GM12891 (cell line): ENCODE data around the gene SRPK3.
A peak's percentile ranks its signal among the peaks of the same experiment; 100 is the strongest.

Experiments
- DNase-seq: peaks from one replicate; pipeline ENCODE4 v3.0.0; 2011; ENCODE audit warnings: low spot score; ENCODE audit not compliant: insufficient read length
- FAIRE-seq: peaks from 2 replicates; lab custom pipeline; 2011; peaks lifted over from hg19 to GRCh38; lab: Jason Lieb, UNC
- PAX5 ChIP-seq: IDR thresholded peaks from 2 replicates; pipeline ENCODE4 v1.6.1; 2011; ENCODE audit warnings: low read length, moderate library complexity, mild to moderate bottlenecking; ENCODE audit not compliant: insufficient read depth, severe bottlenecking
- POLR2A ChIP-seq: IDR thresholded peaks from 2 replicates; pipeline ENCODE4 v1.6.1; 2011; ENCODE audit warnings: low read depth, low read length, control low read depth
- POLR2AphosphoS5 ChIP-seq: IDR thresholded peaks from 2 replicates; pipeline ENCODE4 v1.6.1; 2011; ENCODE audit warnings: low read depth, low read length, control low read depth
- POU2F2 ChIP-seq: IDR thresholded peaks from 2 replicates; pipeline ENCODE4 v1.6.1; 2011; ENCODE audit warnings: low read depth, mild to moderate bottlenecking, control low read depth, low read length, moderate library complexity
- SPI1 ChIP-seq: IDR thresholded peaks from 2 replicates; pipeline ENCODE4 v1.6.1; 2011; ENCODE audit warnings: low read depth, low read length, control low read depth
- TAF1 ChIP-seq: IDR thresholded peaks from 2 replicates; pipeline ENCODE4 v1.6.1; 2011; ENCODE audit warnings: low read depth, low read length, control low read depth

The SRPK3 gene

GRCh38 chrX:153750127-153750774 is 30.6 kb upstream of the SRPK3 start:
- FAIRE-seq, result no peak
- TF ChIP-seq SPI1 (no peak), POU2F2 (no peak), PAX5 (no peak), TAF1 (no peak), POLR2A (no peak), POLR2AphosphoS5 (no peak)
- DNase-seq, result no peak

- DNase-seq (no peak), FAIRE-seq (no peak)
- no peak for TF ChIP-seq POLR2A
Observed at GRCh38 chrX:153755136-153755535, 25.7 kb upstream of the SRPK3 start.

GRCh38 chrX:153761863-153762262 is 19.0 kb upstream of the SRPK3 start:
- no peak for TF ChIP-seq TAF1
- TF ChIP-seq POLR2AphosphoS5, result no peak
- TF ChIP-seq SPI1, result no peak
- no peak for TF ChIP-seq POLR2A
- TF ChIP-seq PAX5, result no peak
- TF ChIP-seq POU2F2, result no peak
- FAIRE-seq (no peak), DNase-seq (no peak)

- TF ChIP-seq POLR2AphosphoS5, result no peak
- TF ChIP-seq PAX5, result no peak
- no peak for TF ChIP-seq TAF1
- no peak for TF ChIP-seq SPI1
- no peak for TF ChIP-seq POU2F2
- no peak for TF ChIP-seq POLR2A
- FAIRE-seq (no peak), DNase-seq (no peak)
Observed at GRCh38 chrX:153762626-153763173, 18.1 kb upstream of the SRPK3 start.

GRCh38 chrX:153763298-153763932 is 17.4 kb upstream of the SRPK3 start:
- FAIRE-seq, result no peak
- TF ChIP-seq PAX5 (no peak), POU2F2 (no peak), TAF1 (no peak), POLR2AphosphoS5 (no peak), SPI1 (no peak), POLR2A (no peak)
- no peak for DNase-seq

- FAIRE-seq (peak; percentile 97), DNase-seq (peak; percentile 64)
- TF ChIP-seq TAF1 (no peak), POU2F2 (no peak), POLR2A (no peak), SPI1 (no peak), POLR2AphosphoS5 (no peak), PAX5 (no peak)
Observed at GRCh38 chrX:153763989-153764755, 16.7 kb upstream of the SRPK3 start, which contains the start of gene PLXNB3. TSS of gene PLXNB3 (plus strand) at chrX:153764249. CDS start at chrX:153765536, 1,287 bp downstream.

GRCh38 chrX:153764786-153765137 is 16.1 kb upstream of the SRPK3 start:
- FAIRE-seq (no peak), DNase-seq (no peak)
- TF ChIP-seq SPI1 (no peak), TAF1 (no peak), POLR2AphosphoS5 (no peak), PAX5 (no peak), POLR2A (no peak), POU2F2 (no peak)

- TF ChIP-seq TAF1, result no peak
- TF ChIP-seq POLR2AphosphoS5, result no peak
- FAIRE-seq, result no peak
- peak; percentile 4 for DNase-seq
Observed at GRCh38 chrX:153765138-153766079, 15.4 kb upstream of the SRPK3 start.
